BJ (cell line): ENCODE measurements around the gene RBM23. TPM values are rescaled to one million over a fixed set of nuclear protein-coding genes. Genes with fewer than 3 reads are reported as not detected.

ENCODE experiments used
- CTCF ChIA-PET: fragments of 350-600 bp; formaldehyde crosslinking; extraction: SDS; loops from one replicate; lab custom pipeline; 2021; ENCODE audit warnings: antibody characterized with exemption, inconsistent platforms; lab: Yijun Ruan, JAX
- POLR2A ChIA-PET: fragments of 300-600 bp; sonication (Branson Sonifier 250); formaldehyde crosslinking; extraction: SDS; loops from one replicate; lab custom pipeline; 2021; ENCODE audit warnings: antibody characterized with exemption; lab: Charles Lee
- DNase-seq: peaks from one replicate; pipeline ENCODE4 v3.0.0-alpha.2; 2011; ENCODE audit warnings: low read depth
- H3K27me3 ChIP-seq: 2 replicates; pipeline ENCODE4 v1.6.0; 2011; ENCODE audit warnings: low read length; ENCODE audit not compliant: control insufficient read depth, insufficient read depth
- H3K36me3 ChIP-seq: 2 replicates; pipeline ENCODE4 v1.5.1; 2011; ENCODE audit warnings: low read length; ENCODE audit not compliant: control insufficient read depth, insufficient read depth
- H3K4me3 ChIP-seq: 2 replicates; pipeline ENCODE4 v1.5.1; 2011; ENCODE audit warnings: low read depth, mild to moderate bottlenecking, control low read depth, low read length
- CTCF ChIP-seq: IDR thresholded peaks from 2 replicates; pipeline ENCODE4 v1.5.1; 2011; ENCODE audit warnings: low read depth, mild to moderate bottlenecking, control low read depth, inconsistent platforms, low read length, moderate library complexity; ENCODE audit not compliant: insufficient read depth
- polyA plus RNA-seq: library from polyadenylated mRNA; depleted of rRNA; stranded (reverse); fragments of >200 nt; gene quantifications from 2 replicates; pipeline ENCODE4 v1.2.3, GENCODE V29; 2011

The RBM23 gene
- polyA plus RNA-seq, 1 experiment = 60.9 TPM

- ChIA-PET CTCF (interaction anchor here (0.8 to 4.0 kb wide), 5 partner anchors 9 to 37 kb away, joined by 3 to 15 read pairs (median 4); partner anchors contain the start of gene LRP10), POLR2A (no interaction called here)
- no peak for TF ChIP-seq CTCF
- Histone ChIP-seq H3K27me3 (no peaks in the 10 kb centered on the region), H3K4me3 (no peak overlapping the region), H3K36me3 (no peaks in the 10 kb centered on the region)
- no peak for DNase-seq
Measured at GRCh38 chr14:22890416-22890815, 28.5 kb downstream of the RBM23 start.

GRCh38 chr14:22888662-22889061 is 30.3 kb downstream of the RBM23 start:
- DNase-seq = no peak
- no peak for TF ChIP-seq CTCF
- ChIA-PET POLR2A (no interaction called here), CTCF (interaction anchor here (1.2 to 4.0 kb wide), 3 partner anchors 9 to 65 kb away, joined by 3 to 34 read pairs (median 15); partner anchors contain the start of gene LRP10)
- Histone ChIP-seq H3K4me3 (no peak overlapping the region), H3K27me3 (no peaks in the 10 kb centered on the region), H3K36me3 (no peaks in the 10 kb centered on the region)

GRCh38 chr14:22887990-22888378 is 31.0 kb downstream of the RBM23 start:
- ChIA-PET POLR2A (no interaction called here), CTCF (interaction anchor here (1.2 to 4.0 kb wide), 3 partner anchors 10 to 65 kb away, joined by 3 to 34 read pairs (median 15); partner anchors contain the start of gene LRP10)
- DNase-seq = no peak
- no peaks in the 10 kb centered on the region for H3K27me3 ChIP-seq
- no peaks in the 10 kb centered on the region for H3K36me3 ChIP-seq
- H3K4me3 ChIP-seq = peak overlapping the region; percentile 53
- no peak for TF ChIP-seq CTCF

- ChIA-PET POLR2A (no interaction called here), CTCF (interaction anchor here (1.2 to 6.9 kb wide), 4 partner anchors 10 to 64 kb away, joined by 3 to 76 read pairs (median 24); partner anchors contain the start of gene LRP10)
- no peaks in the 10 kb centered on the region for H3K36me3 ChIP-seq
- TF ChIP-seq CTCF = no peak
- H3K27me3 ChIP-seq = no peaks in the 10 kb centered on the region
- DNase-seq = no peak
- peak overlapping the region; percentile 53 for H3K4me3 ChIP-seq
Measured at GRCh38 chr14:22887260-22887989, 31.5 kb downstream of the RBM23 start.

GRCh38 chr14:22886500-22887259 is 32.3 kb downstream of the RBM23 start:
- ChIA-PET POLR2A (no interaction called here), CTCF (interaction anchor here (3.7 to 6.9 kb wide), 2 partner anchors 11 to 15 kb away, joined by 34 to 76 read pairs; partner anchors contain the start of gene LRP10)
- H3K4me3 ChIP-seq = peak overlapping the region; percentile 53
- H3K36me3 ChIP-seq = no peaks in the 10 kb centered on the region
- no peak for DNase-seq
- no peaks in the 10 kb centered on the region for H3K27me3 ChIP-seq
- 0 out of 2 replicates have a peak, but pooled peaks have one; percentile 18 for TF ChIP-seq CTCF
